IMR-90 (cell line): Measurements from ENCODE around the gene ZNF407. TPM values are rescaled to one million over a fixed set of nuclear protein-coding genes. Genes with fewer than 3 reads are reported as not detected.

ENCODE experiments used
- ATAC-seq: fragments of 200-7000 bp; cut with Tn5 transposase; 2 replicates; pipeline ENCODE4 v1.9.1; 2020; ENCODE audit warnings: low read depth, mild to moderate bottlenecking, moderate library complexity
- BruUV-seq: library from RNA; stranded (reverse); fragments of 400-500 nt; replicated peaks from 2 replicates; lab custom pipeline; 2021; lab: Mats Ljungman, UMichigan
- CTCF ChIA-PET: fragments of 300-600 bp; formaldehyde crosslinking; extraction: SDS; loops from one replicate; lab custom pipeline; 2021; ENCODE audit warnings: antibody characterized with exemption; lab: Yijun Ruan, JAX
- POLR2A ChIA-PET: fragments of 300-600 bp; sonication (Branson Sonifier 250); formaldehyde crosslinking; loops from one replicate; lab custom pipeline; 2022; ENCODE audit warnings: antibody characterized with exemption; ENCODE audit not compliant: unreplicated experiment; lab: Charles Lee
- DNase-seq: peaks from one replicate; pipeline ENCODE4 v3.0.0; 2013
- H2AFZ ChIP-seq: replicated peaks from 2 replicates; pipeline ENCODE3; 2013; ENCODE audit warnings: low read length, mild to moderate bottlenecking; ENCODE audit not compliant: poor library complexity
- H2AK5ac ChIP-seq: 2 replicates; pipeline ENCODE4 v1.6.1; 2013; ENCODE audit warnings: low read depth, low read length, inconsistent platforms
- H2AK9ac ChIP-seq: replicated peaks from 2 replicates; pipeline ENCODE3; 2013; ENCODE audit warnings: mild to moderate bottlenecking, low read depth, low read length, moderate library complexity; ENCODE audit not compliant: poor library complexity
- H2BK120ac ChIP-seq: 2 replicates; pipeline ENCODE4 v1.6.1; 2013; ENCODE audit warnings: low read depth, low read length, inconsistent platforms
- H2BK15ac ChIP-seq: 3 replicates; pipeline ENCODE4 v1.6.1; 2013; ENCODE audit warnings: low read depth, low read length, inconsistent platforms
- H2BK20ac ChIP-seq: 2 replicates; pipeline ENCODE4 v1.6.1; 2013; ENCODE audit warnings: low read depth, mild to moderate bottlenecking, inconsistent platforms, low read length, moderate library complexity
- H2BK5ac ChIP-seq: 2 replicates; pipeline ENCODE4 v1.6.1; 2013; ENCODE audit warnings: mild to moderate bottlenecking, low read depth, low read length, inconsistent platforms; ENCODE audit not compliant: poor library complexity, severe bottlenecking
- H3K14ac ChIP-seq: replicated peaks from 2 replicates; pipeline ENCODE4 v1.6.1; 2013; ENCODE audit warnings: low read depth, low read length, inconsistent platforms
- H3K18ac ChIP-seq: 2 replicates; pipeline ENCODE4 v1.6.1; 2013; ENCODE audit warnings: low read depth, low read length, control low read depth
- H3K23ac ChIP-seq: 2 replicates; pipeline ENCODE4 v1.6.1; 2013; ENCODE audit warnings: low read depth, low read length, inconsistent platforms
- H3K27ac ChIP-seq: 2 replicates; pipeline ENCODE4 v1.5.1; 2013; ENCODE audit warnings: mild to moderate bottlenecking, control low read depth, low read length; ENCODE audit not compliant: insufficient read depth
- H3K27me3 ChIP-seq: 2 replicates; pipeline ENCODE4 v1.6.1; 2013; ENCODE audit warnings: low read length; ENCODE audit not compliant: control insufficient read depth, insufficient read depth
- H3K36me3 ChIP-seq: 2 replicates; pipeline ENCODE4 v1.6.1; 2013; ENCODE audit warnings: low read length, mixed read lengths; ENCODE audit not compliant: control insufficient read depth, insufficient read depth
- H3K4ac ChIP-seq: 2 replicates; pipeline ENCODE4 v1.6.1; 2013; ENCODE audit warnings: low read depth, low read length, inconsistent platforms
- H3K4me1 ChIP-seq: 2 replicates; pipeline ENCODE4 v1.6.1; 2013; ENCODE audit warnings: low read length, mixed read lengths; ENCODE audit not compliant: control insufficient read depth, insufficient read depth
- H3K4me2 ChIP-seq: 2 replicates; pipeline ENCODE4 v1.6.1; 2013; ENCODE audit warnings: low read depth, mild to moderate bottlenecking, control low read depth, low read length, moderate library complexity
- H3K4me3 ChIP-seq: 2 replicates; pipeline ENCODE4 v1.5.1; 2013; ENCODE audit warnings: low read depth, mild to moderate bottlenecking, control low read depth, low read length, moderate library complexity; ENCODE audit not compliant: insufficient read depth
- H3K56ac ChIP-seq: 2 replicates; pipeline ENCODE4 v1.6.1; 2013; ENCODE audit warnings: low read length, inconsistent platforms; ENCODE audit not compliant: insufficient read depth; ENCODE audit errors: extremely low read depth
- H3K79me1 ChIP-seq, 2 experiments: 2 replicates each; pipeline ENCODE4 v1.6.1; 2013; ENCODE audit warnings: low read length in 2 of 2, inconsistent platforms in 1 of 2, low read depth in 1 of 2
- H3K9ac ChIP-seq: 2 replicates; pipeline ENCODE4 v1.6.1; 2013; ENCODE audit warnings: low read depth, low read length, control low read depth
- H3K9me1 ChIP-seq: 2 replicates; pipeline ENCODE4 v1.6.1; 2013; ENCODE audit warnings: low read length, inconsistent platforms; ENCODE audit not compliant: insufficient read depth
- H3K9me3 ChIP-seq: 2 replicates; pipeline ENCODE4 v1.6.1; 2013; ENCODE audit warnings: low read length; ENCODE audit not compliant: control insufficient read depth, insufficient read depth
- H4K20me1 ChIP-seq: 2 replicates; pipeline ENCODE4 v1.6.1; 2013; ENCODE audit warnings: low read length, inconsistent platforms; ENCODE audit not compliant: insufficient read depth
- H4K5ac ChIP-seq: 2 replicates; pipeline ENCODE4 v1.6.1; 2013; ENCODE audit warnings: mild to moderate bottlenecking, low read depth, low read length, control low read depth
- H4K8ac ChIP-seq, 2 experiments: 2 replicates each; pipeline ENCODE4 v1.6.1; 2013; ENCODE audit warnings: low read depth in 2 of 2, low read length in 2 of 2, control low read depth in 1 of 2, inconsistent platforms in 1 of 2
- H4K91ac ChIP-seq: 2 replicates; pipeline ENCODE4 v1.6.1; 2013; ENCODE audit warnings: low read depth, low read length, inconsistent platforms; ENCODE audit not compliant: insufficient read depth
- BHLHE40 ChIP-seq: fragments of 150-350 bp; IDR thresholded peaks from 2 replicates; pipeline ENCODE4 v1.6.1; 2016; ENCODE audit warnings: mild to moderate bottlenecking, low read depth, low read length
- CEBPB ChIP-seq: IDR thresholded peaks from 2 replicates; pipeline ENCODE4 v1.6.1; 2012; ENCODE audit warnings: low read depth, low read length, improper control_type of control experiment
- CTCF ChIP-seq: conservative IDR thresholded peaks from 2 replicates; pipeline ENCODE4 v1.5.1; 2012; ENCODE audit warnings: mild to moderate bottlenecking, low read depth, low read length, improper control_type of control experiment
- FOS ChIP-seq: fragments of 150-350 bp; IDR thresholded peaks from 2 replicates; pipeline ENCODE4 v1.6.1; 2016; ENCODE audit warnings: low read depth, low read length
- MAFK ChIP-seq: IDR thresholded peaks from 2 replicates; pipeline ENCODE4 v1.6.1; 2012; ENCODE audit warnings: low read depth, low read length, improper control_type of control experiment
- MXI1 ChIP-seq: IDR thresholded peaks from 2 replicates; pipeline ENCODE4 v1.6.1; 2012; ENCODE audit warnings: low read depth, mild to moderate bottlenecking, low read length, moderate library complexity, borderline replicate concordance
- NFE2L2 ChIP-seq: fragments of 150-350 bp; IDR thresholded peaks from 2 replicates; pipeline ENCODE4 v1.6.1; 2016; ENCODE audit warnings: low read depth, mild to moderate bottlenecking, low read length
- POLR2A ChIP-seq: IDR thresholded peaks from 2 replicates; pipeline ENCODE4 v1.6.1; 2012; ENCODE audit warnings: mild to moderate bottlenecking, low read depth, low read length
- RAD21 ChIP-seq: IDR thresholded peaks from 2 replicates; pipeline ENCODE4 v1.6.1; 2012; ENCODE audit warnings: low read length, improper control_type of control experiment
- RCOR1 ChIP-seq: IDR thresholded peaks from 2 replicates; pipeline ENCODE4 v1.6.1; 2012; ENCODE audit warnings: mild to moderate bottlenecking, low read length, improper control_type of control experiment; ENCODE audit not compliant: insufficient replicate concordance
- SMC3 ChIP-seq: fragments of 150-350 bp; IDR thresholded peaks from 2 replicates; pipeline ENCODE4 v1.6.1; 2016; ENCODE audit warnings: low read depth, mild to moderate bottlenecking, antibody characterized with exemption, low read length, moderate library complexity
- USF2 ChIP-seq: fragments of 150-350 bp; IDR thresholded peaks from 2 replicates; pipeline ENCODE4 v1.6.1; 2017; ENCODE audit warnings: mild to moderate bottlenecking, antibody characterized with exemption, low read length, low read depth
- WGBS, 2 experiments: methylation state at CpG; one replicate each; pipeline versions ENCODE4 v1.1.5 to v1.1.7; 2013; ENCODE audit warnings: missing lambda C conversion rate in 2 of 2; ENCODE audit not compliant: insufficient read length in 1 of 2; ENCODE audit errors: extremely low coverage in 2 of 2; 5-methylcytosine and 5-hydroxymethylcytosine counted together
- dilution Hi-C: fragments of 300-500 bp; cut with HindIII; formaldehyde crosslinking; loops from one replicate; pipeline ENCODE4 v1.14.3; 2018; ENCODE audit warnings: low sequenced_read_pairs; ENCODE audit not compliant: unreplicated experiment
- in situ Hi-C: fragments of 300-500 bp; cut with MboI; formaldehyde crosslinking; loops from 3 replicates; pipeline ENCODE4 v1.14.3; 2019; ENCODE audit warnings: low sequenced_read_pairs, inconsistent platforms, mixed read lengths
- intact Hi-C: fragments of 100-400 bp; cut with micrococcal nuclease; formaldehyde crosslinking; loops from 2 replicates; pipeline ENCODE4 v1.10.0; 2022
- polyA plus RNA-seq, 3 experiments: library from polyadenylated mRNA; depleted of rRNA; stranded (reverse); fragments of >200 nt; gene quantifications; 2 replicates each; pipeline ENCODE4 v1.2.3, GENCODE V29; 2012; ENCODE audit warnings: low replicate concordance in 1 of 3
- total RNA-seq: library from RNA; depleted of rRNA; stranded (reverse); fragments of >200 nt; gene quantifications from 2 replicates; pipeline ENCODE4 v1.2.3, GENCODE V29; 2012

The ZNF407 gene
- total and polyA plus RNA-seq, 2 of the 4 experiments (the other 2 are of a cell fraction), result 3.1 to 20.1 TPM

GRCh38 chr18:74571895-74572680 is 25.6 kb upstream of the ZNF407 start:
- Histone ChIP-seq H3K4me3 (no peak overlapping the region), H3K4me2 (no peak overlapping the region), H3K27me3 (peaks cover 15% of the 10 kb centered on the region), H4K8ac (no peak overlapping the region), H2AK5ac (no peak overlapping the region), H3K18ac (no peak overlapping the region), H2BK20ac (no peak overlapping the region), H2AFZ (no peak overlapping the region), H3K79me1 (no peaks in the 10 kb centered on the region), H4K20me1 (no peaks in the 10 kb centered on the region), H2BK120ac (no peak overlapping the region), H3K9ac (no peak overlapping the region), H4K91ac (no peak overlapping the region), H3K14ac (no peak overlapping the region), H3K27ac (no peak overlapping the region), H3K4me1 (no peaks in the 10 kb centered on the region), H3K9me3 (no peaks in the 10 kb centered on the region), H3K36me3 (no peaks in the 10 kb centered on the region), H4K5ac (no peak overlapping the region), H2BK5ac (no peak overlapping the region), H2AK9ac (no peak overlapping the region), H3K56ac (no peak overlapping the region), H3K23ac (no peak overlapping the region), H3K4ac (no peak overlapping the region), H3K9me1 (no peaks in the 10 kb centered on the region), H2BK15ac (no peak overlapping the region)
- in situ Hi-C loops (loop anchor here (25.0 kb wide), 1 partner anchor 360 kb away; no protein-coding TSS in a partner anchor), intact Hi-C loops (no loop called here), dilution Hi-C loops (no loop called here)
- no peak for TF ChIP-seq POLR2A
- TF ChIP-seq RCOR1, result no peak
- TF ChIP-seq BHLHE40, result no peak
- no peak for TF ChIP-seq FOS
- no peak for TF ChIP-seq MXI1
- no peak for TF ChIP-seq SMC3
- TF ChIP-seq CEBPB, result no peak
- no peak for TF ChIP-seq NFE2L2
- no peak for TF ChIP-seq CTCF
- no peak for TF ChIP-seq RAD21
- TF ChIP-seq MAFK, result no peak
- TF ChIP-seq USF2, result no peak
- POLR2A ChIA-PET, result no interaction called here
- 39% methylated on average over 2 of the region's 12 CpGs; no CpG with 5 or more reads in 1 of the 2 experiments for WGBS, 2 experiments
- no TSS peak for BruUV-seq
- DNase-seq, result no peak
- ATAC-seq, result no peak
- CTCF ChIA-PET, result no interaction called here
